Thoracic aorta (tissue), 2 donors: Measurements from ENCODE around the gene ZNF423. TPM values are rescaled to one million over a fixed set of nuclear protein-coding genes. Genes with fewer than 3 reads are reported as not detected.

Experiments used
- ATAC-seq: fragments of 150-250 bp; one replicate; pipeline ENCODE4 v1.8.0; 2017; ENCODE audit warnings: low read depth; ENCODE audit not compliant: insufficient number of reproducible peaks, low FRiP score
- DNase-seq: peaks from one replicate; pipeline ENCODE4 v3.0.0-alpha.2; 2020; ENCODE audit warnings: low spot score
- H3K27ac ChIP-seq, 2 donors: fragments of 200-600 bp; sonication (generic); 1 replicate in 1 of 2; 2 replicates in 1 of 2; pipeline ENCODE4 v1.5.1; 2016; ENCODE audit warnings: mild to moderate bottlenecking in 2 of 2, moderate library complexity in 2 of 2
- H3K27me3 ChIP-seq: fragments of 200-600 bp; sonication (generic); replicated peaks from 2 replicates; pipeline ENCODE4 v1.6.0; 2016; ENCODE audit warnings: mild to moderate bottlenecking; ENCODE audit not compliant: insufficient read depth
- H3K36me3 ChIP-seq: fragments of 200-600 bp; sonication (generic); one replicate; pipeline ENCODE4 v1.5.1; 2016
- H3K4me1 ChIP-seq, 2 donors: fragments of 200-600 bp; sonication (generic); 1 replicate in 1 of 2; 2 replicates in 1 of 2; pipeline versions ENCODE4 v1.5.1 to v1.6.0; 2016; ENCODE audit warnings: low read depth in 2 of 2, mild to moderate bottlenecking in 1 of 2; ENCODE audit not compliant: control insufficient read depth in 1 of 2
- H3K4me3 ChIP-seq: fragments of 200-600 bp; sonication (generic); 2 replicates; pipeline ENCODE4 v1.5.1; 2016; ENCODE audit warnings: mild to moderate bottlenecking
- H3K9me3 ChIP-seq: fragments of 200-600 bp; sonication (generic); 2 replicates; pipeline ENCODE4 v1.5.1; 2016
- total RNA-seq, 2 donors: library from RNA; depleted of rRNA; stranded (reverse); fragments of >200 nt; gene quantifications; one replicate each; pipeline versions ENCODE4 v1.1.0 to v1.2.3, GENCODE V29; 2016
- TF ChIP-seq, protein P1 (sequence below): fragments of 200-600 bp; sonication (generic); IDR thresholded peaks from one replicate; pipeline ENCODE4 v1.5.1; 2019; ENCODE audit warnings: antibody characterized with exemption

The ZNF423 gene
- total RNA-seq, 2 donors from 2014 or later, result 16.2 to 22.9 TPM

DNA sequence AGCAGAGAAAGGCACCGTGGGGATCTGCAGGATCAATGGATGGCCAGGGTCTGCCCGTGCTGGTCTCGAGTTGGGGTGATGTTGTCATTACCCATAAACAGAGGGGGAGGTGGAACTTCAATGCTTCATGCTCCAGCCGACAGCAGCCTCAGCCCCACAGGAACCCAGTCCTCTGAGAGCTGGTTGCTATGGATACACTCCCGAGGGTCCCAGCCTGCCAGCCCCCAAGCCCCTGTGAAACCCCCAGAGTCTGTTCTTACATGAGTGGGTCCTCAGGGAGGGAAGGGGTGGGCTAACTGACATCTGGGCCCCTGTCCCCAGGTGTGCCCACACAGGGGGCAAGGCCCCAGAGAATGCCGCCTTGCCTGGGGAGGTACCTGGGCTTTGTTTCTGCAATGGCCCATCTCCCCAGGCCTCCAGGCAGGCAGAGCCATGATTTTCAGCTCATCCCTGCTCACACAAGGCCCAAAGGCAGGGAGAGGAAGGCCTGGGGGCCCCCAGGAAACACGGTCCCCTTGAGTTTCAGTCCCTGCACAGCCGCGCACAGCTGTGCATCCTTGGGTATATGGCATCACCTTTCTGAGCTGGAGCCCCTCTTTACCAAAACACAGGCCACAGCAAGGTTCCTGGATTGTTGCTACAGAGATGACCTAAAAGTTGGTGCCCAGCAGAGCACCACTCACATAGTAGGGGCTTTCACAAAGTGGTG lies 223.7 kb downstream of the ZNF423 start:
- Histone ChIP-seq H3K4me3 (no peak overlapping the region), H3K27me3 (no peaks in the 10 kb centered on the region), H3K9me3 (no peaks in the 10 kb centered on the region), H3K27ac (no peak overlapping the region), H3K4me1 (peaks cover 7 to 16% of the 10 kb centered on the region in 2 donors), H3K36me3 (peaks cover 11% of the 10 kb centered on the region)
- ATAC-seq, result no peak
- no peak for DNase-seq
- TF ChIP-seq, protein P1, sequence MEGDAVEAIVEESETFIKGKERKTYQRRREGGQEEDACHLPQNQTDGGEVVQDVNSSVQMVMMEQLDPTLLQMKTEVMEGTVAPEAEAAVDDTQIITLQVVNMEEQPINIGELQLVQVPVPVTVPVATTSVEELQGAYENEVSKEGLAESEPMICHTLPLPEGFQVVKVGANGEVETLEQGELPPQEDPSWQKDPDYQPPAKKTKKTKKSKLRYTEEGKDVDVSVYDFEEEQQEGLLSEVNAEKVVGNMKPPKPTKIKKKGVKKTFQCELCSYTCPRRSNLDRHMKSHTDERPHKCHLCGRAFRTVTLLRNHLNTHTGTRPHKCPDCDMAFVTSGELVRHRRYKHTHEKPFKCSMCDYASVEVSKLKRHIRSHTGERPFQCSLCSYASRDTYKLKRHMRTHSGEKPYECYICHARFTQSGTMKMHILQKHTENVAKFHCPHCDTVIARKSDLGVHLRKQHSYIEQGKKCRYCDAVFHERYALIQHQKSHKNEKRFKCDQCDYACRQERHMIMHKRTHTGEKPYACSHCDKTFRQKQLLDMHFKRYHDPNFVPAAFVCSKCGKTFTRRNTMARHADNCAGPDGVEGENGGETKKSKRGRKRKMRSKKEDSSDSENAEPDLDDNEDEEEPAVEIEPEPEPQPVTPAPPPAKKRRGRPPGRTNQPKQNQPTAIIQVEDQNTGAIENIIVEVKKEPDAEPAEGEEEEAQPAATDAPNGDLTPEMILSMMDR, result no peak

DNA sequence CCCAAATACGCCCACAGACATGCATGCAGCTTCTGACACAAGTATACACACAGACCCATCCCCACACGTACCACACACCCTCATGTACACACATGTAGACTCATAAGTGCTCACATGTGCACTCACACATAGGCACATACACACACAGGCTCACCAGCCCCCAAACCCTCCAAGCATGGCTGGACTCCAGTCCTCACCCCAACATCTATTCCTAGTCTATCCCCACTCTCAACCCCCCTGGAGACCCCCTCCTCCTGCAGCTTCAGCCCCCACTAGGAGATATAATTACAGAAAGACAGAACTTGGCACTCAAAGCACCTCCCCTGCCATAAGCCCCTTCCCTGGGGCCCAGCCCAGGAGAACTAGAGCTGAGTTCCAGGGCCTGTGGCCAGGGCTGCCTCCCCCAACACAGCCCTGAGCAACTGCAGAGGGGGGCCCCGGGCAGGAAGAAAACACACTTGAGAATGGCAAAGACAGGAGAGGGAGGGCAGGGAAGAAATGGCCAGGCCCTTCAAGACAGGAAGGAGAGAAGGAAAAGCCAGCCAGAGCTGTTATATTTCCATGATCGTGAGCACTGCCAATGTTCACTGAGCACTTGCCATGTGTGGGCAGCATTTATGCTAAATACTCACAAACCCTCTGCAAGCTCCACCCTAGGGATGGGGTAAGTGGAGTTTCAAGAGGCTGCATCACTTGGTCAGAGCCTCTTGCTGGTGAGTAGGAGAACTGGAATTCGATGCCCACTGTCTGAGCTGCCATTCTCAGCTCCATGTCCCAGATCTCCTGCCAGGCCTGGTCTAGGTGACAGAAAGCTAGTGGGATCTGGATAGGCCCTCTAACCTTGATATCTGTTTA lies 224.5 kb downstream of the ZNF423 start:
- Histone ChIP-seq H3K4me1 (peaks cover 7 to 16% of the 10 kb centered on the region in 2 donors), H3K9me3 (no peaks in the 10 kb centered on the region), H3K27me3 (no peaks in the 10 kb centered on the region), H3K36me3 (peaks cover 3% of the 10 kb centered on the region), H3K4me3 (no peak overlapping the region), H3K27ac (no peak overlapping the region)
- ATAC-seq, result peak; percentile 44
- TF ChIP-seq, protein P1, result no peak
- DNase-seq, result no peak

DNA sequence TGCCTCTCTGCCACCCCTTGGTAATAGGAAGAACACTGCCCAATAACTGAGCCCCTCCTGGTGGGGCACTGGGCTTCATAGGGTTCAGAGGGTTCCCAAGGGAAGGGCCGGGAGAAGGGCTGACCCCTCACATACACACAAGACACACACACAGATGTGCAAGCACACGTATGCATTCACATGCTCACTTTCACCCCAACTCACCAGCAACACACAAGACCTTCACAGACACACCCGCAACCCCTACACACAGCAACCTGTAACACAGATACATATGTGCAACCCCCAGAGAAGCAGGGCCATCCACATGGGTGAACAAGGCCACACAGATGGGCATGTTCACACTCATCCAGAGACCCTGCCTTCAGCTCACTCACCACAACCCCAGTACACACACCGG lies 225.1 kb downstream of the ZNF423 start:
- H3K36me3 ChIP-seq, result no peaks in the 10 kb centered on the region
- no peaks in the 10 kb centered on the region for H3K27me3 ChIP-seq
- no peak overlapping the region for H3K4me3 ChIP-seq
- ATAC-seq, result no peak
- H3K4me1 ChIP-seq, result peaks cover 7 to 21% of the 10 kb centered on the region in 2 donors
- H3K27ac ChIP-seq, result no peak overlapping the region
- no peak for DNase-seq
- TF ChIP-seq, protein P1, result no peak
- no peaks in the 10 kb centered on the region for H3K9me3 ChIP-seq

DNA sequence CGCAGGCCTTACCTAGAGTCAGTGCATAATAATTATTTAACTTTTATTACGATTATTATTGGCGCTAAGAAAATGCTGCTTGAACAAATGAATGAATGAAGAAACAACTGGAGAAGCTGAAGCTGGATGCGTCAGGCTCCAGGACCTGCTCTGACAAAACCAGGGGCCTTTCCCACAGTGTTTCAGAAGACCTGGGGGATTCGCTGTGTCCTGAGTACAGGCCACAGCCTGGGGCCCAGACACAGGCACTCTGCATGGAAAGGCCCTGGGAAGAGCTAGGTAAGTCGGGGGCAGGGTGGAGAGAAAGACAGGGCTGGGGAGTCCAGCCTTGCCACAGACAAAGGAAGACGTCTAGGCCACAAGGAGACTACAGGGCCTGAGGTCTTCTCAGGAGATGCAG lies 226.1 kb downstream of the ZNF423 start:
- DNase-seq (no peak), ATAC-seq (no peak)
- Histone ChIP-seq H3K27ac (no peak overlapping the region), H3K4me3 (no peak overlapping the region), H3K9me3 (no peaks in the 10 kb centered on the region), H3K36me3 (no peaks in the 10 kb centered on the region), H3K4me1 (peaks cover 7 to 30% of the 10 kb centered on the region in 2 donors), H3K27me3 (no peaks in the 10 kb centered on the region)
- TF ChIP-seq, protein P1, result no peak

DNA sequence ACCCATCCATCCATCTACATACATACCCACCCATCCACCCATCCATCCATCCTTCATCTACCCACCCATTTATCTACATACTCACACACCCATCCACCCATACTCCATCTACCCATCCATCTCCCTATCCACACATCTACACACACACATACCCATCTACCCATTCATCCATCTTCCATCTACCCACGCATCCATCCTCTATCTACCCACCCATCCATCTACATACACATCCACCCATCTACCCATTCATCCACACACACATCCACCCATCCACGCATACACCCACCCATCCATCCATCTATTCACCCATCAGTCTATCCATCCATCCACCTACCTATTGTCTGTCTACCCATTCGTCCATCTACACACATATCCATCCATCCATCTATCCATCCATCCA lies 227.8 kb downstream of the ZNF423 start:
- Histone ChIP-seq H3K27ac (no peak overlapping the region), H3K4me1 (peaks cover 7 to 30% of the 10 kb centered on the region in 2 donors), H3K36me3 (no peaks in the 10 kb centered on the region), H3K27me3 (no peaks in the 10 kb centered on the region), H3K9me3 (no peaks in the 10 kb centered on the region), H3K4me3 (no peak overlapping the region)
- ATAC-seq (no peak), DNase-seq (no peak)
- TF ChIP-seq, protein P1, result no peak
